Loucy (cell line): Measurements from ENCODE around the gene SLBP.

Experiments
- H2AFZ ChIP-seq: fragments of 200-600 bp; sonication (generic); 2 replicates; pipeline ENCODE4 v1.6.0; 2016; ENCODE audit warnings: antibody characterized with exemption, mild to moderate bottlenecking, low read length, moderate library complexity
- H3F3A ChIP-seq: fragments of 200-600 bp; 2 replicates; pipeline ENCODE4 v1.6.0; 2016; ENCODE audit warnings: antibody characterized with exemption, low read depth, mild to moderate bottlenecking
- H3K27me3 ChIP-seq: fragments of 200-600 bp; sonication (generic); 2 replicates; pipeline ENCODE4 v1.6.1; 2014; ENCODE audit warnings: low read length, mild to moderate bottlenecking; ENCODE audit not compliant: insufficient read depth, poor library complexity, severe bottlenecking
- H3K36me3 ChIP-seq: fragments of 200-600 bp; sonication (generic); 2 replicates; pipeline ENCODE4 v1.6.1; 2016; ENCODE audit warnings: low read length; ENCODE audit not compliant: insufficient read depth
- H3K4me1 ChIP-seq: fragments of 200-600 bp; sonication (generic); 2 replicates; pipeline ENCODE4 v1.5.1; 2014; ENCODE audit warnings: low read length, mild to moderate bottlenecking; ENCODE audit not compliant: insufficient read depth, poor library complexity, severe bottlenecking
- H3K4me2 ChIP-seq: fragments of 200-600 bp; sonication (generic); 2 replicates; pipeline ENCODE4 v1.6.0; 2014; ENCODE audit warnings: antibody characterized with exemption, low read length, low read depth, mild to moderate bottlenecking; ENCODE audit not compliant: poor library complexity, severe bottlenecking
- H3K4me3 ChIP-seq: fragments of 200-600 bp; sonication (generic); 2 replicates; pipeline ENCODE4 v1.5.1; 2014; ENCODE audit warnings: low read length, mild to moderate bottlenecking, mixed read lengths; ENCODE audit not compliant: poor library complexity, severe bottlenecking
- H3K79me2 ChIP-seq: fragments of 200-600 bp; sonication (generic); 2 replicates; pipeline ENCODE4 v1.6.1; 2014; ENCODE audit warnings: low read length; ENCODE audit not compliant: insufficient read depth
- H3K9ac ChIP-seq: fragments of 200-600 bp; sonication (generic); 2 replicates; pipeline ENCODE4 v1.6.0; 2014; ENCODE audit warnings: mild to moderate bottlenecking, low read depth, low read length, moderate library complexity; ENCODE audit not compliant: poor library complexity, severe bottlenecking
- H3K9me2 ChIP-seq: fragments of 200-600 bp; sonication (generic); replicated peaks from 2 replicates; pipeline ENCODE4 v1.6.1; 2016; ENCODE audit warnings: low read depth, low read length, mixed read lengths
- H3K9me3 ChIP-seq: fragments of 200-600 bp; sonication (generic); 2 replicates; pipeline ENCODE4 v1.6.1; 2014; ENCODE audit warnings: mild to moderate bottlenecking, antibody characterized with exemption, low read length, low read depth; ENCODE audit not compliant: insufficient read depth
- H4K20me1 ChIP-seq: fragments of 200-600 bp; sonication (generic); 2 replicates; pipeline ENCODE4 v1.6.0; 2014; ENCODE audit warnings: antibody characterized with exemption, low read length, mild to moderate bottlenecking; ENCODE audit not compliant: insufficient read depth, poor library complexity, severe bottlenecking
- EZH2phosphoT487 ChIP-seq: fragments of 200-600 bp; IDR thresholded peaks from 2 replicates; pipeline ENCODE4 v1.6.1; 2018; ENCODE audit warnings: antibody characterized with exemption, mild to moderate bottlenecking, moderate library complexity, borderline replicate concordance
- TF ChIP-seq, protein P1 (sequence below): fragments of 200-600 bp; sonication (generic); conservative IDR thresholded peaks from 2 replicates; pipeline ENCODE4 v1.5.1; 2014; ENCODE audit warnings: mild to moderate bottlenecking, antibody characterized with exemption, low read length

SLBP gene

GRCh38 chr4:1745165-1745564 lies 33.0 kb upstream of the SLBP start:
- Histone ChIP-seq H3F3A (no peaks in the 10 kb centered on the region), H3K9me2 (no peaks in the 10 kb centered on the region), H3K36me3 (peaks cover 36% of the 10 kb centered on the region; the same call in 1 of the 2 replicates), H3K4me1 (peaks cover 4% of the 10 kb centered on the region), H3K9me3 (no peaks in the 10 kb centered on the region), H4K20me1 (no peaks in the 10 kb centered on the region), H2AFZ (no peak overlapping the region), H3K27me3 (no peaks in the 10 kb centered on the region), H3K4me2 (no peak overlapping the region), H3K4me3 (no peak overlapping the region), H3K9ac (no peak overlapping the region), H3K79me2 (no peaks in the 10 kb centered on the region)
- TF ChIP-seq EZH2phosphoT487 = no peak
- TF ChIP-seq, protein P1, sequence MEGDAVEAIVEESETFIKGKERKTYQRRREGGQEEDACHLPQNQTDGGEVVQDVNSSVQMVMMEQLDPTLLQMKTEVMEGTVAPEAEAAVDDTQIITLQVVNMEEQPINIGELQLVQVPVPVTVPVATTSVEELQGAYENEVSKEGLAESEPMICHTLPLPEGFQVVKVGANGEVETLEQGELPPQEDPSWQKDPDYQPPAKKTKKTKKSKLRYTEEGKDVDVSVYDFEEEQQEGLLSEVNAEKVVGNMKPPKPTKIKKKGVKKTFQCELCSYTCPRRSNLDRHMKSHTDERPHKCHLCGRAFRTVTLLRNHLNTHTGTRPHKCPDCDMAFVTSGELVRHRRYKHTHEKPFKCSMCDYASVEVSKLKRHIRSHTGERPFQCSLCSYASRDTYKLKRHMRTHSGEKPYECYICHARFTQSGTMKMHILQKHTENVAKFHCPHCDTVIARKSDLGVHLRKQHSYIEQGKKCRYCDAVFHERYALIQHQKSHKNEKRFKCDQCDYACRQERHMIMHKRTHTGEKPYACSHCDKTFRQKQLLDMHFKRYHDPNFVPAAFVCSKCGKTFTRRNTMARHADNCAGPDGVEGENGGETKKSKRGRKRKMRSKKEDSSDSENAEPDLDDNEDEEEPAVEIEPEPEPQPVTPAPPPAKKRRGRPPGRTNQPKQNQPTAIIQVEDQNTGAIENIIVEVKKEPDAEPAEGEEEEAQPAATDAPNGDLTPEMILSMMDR = no peak

- H3K36me3 ChIP-seq = peaks cover 42% of the 10 kb centered on the region; the same call in 1 of the 2 replicates
- H3K9me3 ChIP-seq = no peaks in the 10 kb centered on the region
- H3K9ac ChIP-seq = no peak overlapping the region
- H3K4me1 ChIP-seq = peaks cover 4% of the 10 kb centered on the region
- H3K79me2 ChIP-seq = no peaks in the 10 kb centered on the region
- H3K4me3 ChIP-seq = no peak overlapping the region
- H2AFZ ChIP-seq = no peak overlapping the region
- no peaks in the 10 kb centered on the region for H3K9me2 ChIP-seq
- H3F3A ChIP-seq = no peaks in the 10 kb centered on the region
- H3K27me3 ChIP-seq = no peaks in the 10 kb centered on the region
- TF ChIP-seq EZH2phosphoT487 = no peak
- TF ChIP-seq, protein P1 = no peak
- H4K20me1 ChIP-seq = no peaks in the 10 kb centered on the region
- H3K4me2 ChIP-seq = no peak overlapping the region
Observed at GRCh38 chr4:1744552-1744951, 32.4 kb upstream of the SLBP start.

DNA sequence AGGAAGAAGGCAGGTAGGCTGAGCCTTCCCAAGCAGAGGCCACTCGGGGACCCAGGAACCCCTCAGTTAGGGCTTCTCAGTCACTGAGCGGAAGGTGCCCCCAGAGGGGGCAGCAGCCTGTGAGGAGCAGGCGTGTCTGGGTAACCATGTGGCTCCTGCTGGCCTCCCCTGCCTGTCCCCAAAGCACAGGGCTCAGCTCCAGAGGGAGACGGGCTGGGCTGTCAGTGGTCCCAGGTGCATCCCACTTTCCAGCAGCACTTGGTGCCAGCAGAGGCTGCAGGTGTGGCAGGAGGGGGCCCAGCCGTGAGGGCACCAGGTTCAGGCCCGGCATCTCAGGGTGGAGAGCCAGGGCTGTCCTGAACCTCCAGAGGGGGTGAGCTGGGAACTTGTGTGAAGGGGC lies 31.9 kb upstream of the SLBP start:
- Histone ChIP-seq H3K27me3 (no peaks in the 10 kb centered on the region), H3K36me3 (peaks cover 46% of the 10 kb centered on the region; the same call in 1 of the 2 replicates), H3K9me3 (no peaks in the 10 kb centered on the region), H3F3A (no peaks in the 10 kb centered on the region), H3K9ac (no peak overlapping the region), H2AFZ (no peak overlapping the region), H3K4me2 (no peak overlapping the region), H4K20me1 (no peaks in the 10 kb centered on the region), H3K79me2 (no peaks in the 10 kb centered on the region), H3K9me2 (no peaks in the 10 kb centered on the region), H3K4me1 (peaks cover 4% of the 10 kb centered on the region), H3K4me3 (no peak overlapping the region)
- no peak for TF ChIP-seq EZH2phosphoT487
- TF ChIP-seq, protein P1 = no peak
